ENCODE data around the gene ZBTB22.
"Not testable (repeated sequence)": the region's sequence is repeated elsewhere in the genome, so short reads cannot be mapped to it uniquely, and the experiment has no call there.

ZBTB22 gene

GRCh38 chr6:33279971-33280511, 37.5 kb downstream of the ZBTB22 start:
- DNase-seq (ENCODE audit: low read depth in 2 of 2), result no peak

- DNase-seq (ENCODE audit: low read depth in 2 of 2), result no peak
These were observed 38.3 kb downstream of the ZBTB22 start for GRCh38 chr6:33279257-33279695.

GRCh38 chr6:33278810-33279209, 38.7 kb downstream of the ZBTB22 start:
- no peak for DNase-seq (ENCODE audit: low read depth in 2 of 2)

GRCh38 chr6:33278392-33278741, 39.2 kb downstream of the ZBTB22 start:
- DNase-seq (ENCODE audit: low read depth in 2 of 2), result no peak

GRCh38 chr6:33277663-33278391, 39.7 kb downstream of the ZBTB22 start:
- no peak for DNase-seq (ENCODE audit: low read depth in 2 of 2)

- peak; percentile 42 to 62 for DNase-seq (ENCODE audit: low read depth in 2 of 2)
These were observed 40.5 kb downstream of the ZBTB22 start, which contains the start of gene B3GALT4 for GRCh38 chr6:33276864-33277662. B3GALT4 (plus strand) TSS chr6:33277123; CDS start chr6:33277420, 297 bp downstream.

- DNase-seq (ENCODE audit: low read depth in 2 of 2), result no peak
These were observed 41.0 kb downstream of the ZBTB22 start for GRCh38 chr6:33276581-33276863.

GRCh38 chr6:33275795-33276580, 41.6 kb downstream of the ZBTB22 start:
- not testable (repeated sequence) for DNase-seq (ENCODE audit: low read depth in 2 of 2)

- no peak for DNase-seq (ENCODE audit: low read depth in 2 of 2)
These were observed 43.3 kb downstream of the ZBTB22 start for GRCh38 chr6:33273924-33274902.

- no peak for DNase-seq (ENCODE audit: low read depth in 2 of 2)
These were observed 44.2 kb downstream of the ZBTB22 start for GRCh38 chr6:33273129-33273923.

- DNase-seq (ENCODE audit: low read depth in 2 of 2), result no peak
These were observed 45.0 kb downstream of the ZBTB22 start for GRCh38 chr6:33272275-33273128.

GRCh38 chr6:33271468-33272274, 45.9 kb downstream of the ZBTB22 start, which contains the start of the genes RPS18 and VPS52:
RPS18 (plus strand) TSS chr6:33272075; CDS start chr6:33272120, 45 bp downstream.
VPS52 (minus strand) TSS chr6:33271876; CDS start chr6:33271675, 201 bp downstream.
- DNase-seq (ENCODE audit: low read depth in 2 of 2), result peak; percentile 74 to 87

- DNase-seq (ENCODE audit: low read depth in 2 of 2), result no peak
These were observed 46.5 kb downstream of the ZBTB22 start for GRCh38 chr6:33271117-33271467.

Data from stimulated activated CD8-positive, alpha-beta memory T cell treated with anti-CD3 and anti-CD28 coated beads, Interleukin-15, amount 100 ng/mL, for 4 hours (primary cell).